ENCODE results near the gene LRRC8D. TPM values are rescaled to one million over a fixed set of nuclear protein-coding genes. Genes with fewer than 3 reads are reported as not detected.

LRRC8D gene
- total and polyA plus RNA-seq, 9 of the 15 experiments (the other 6 are each of a cell fraction or from before 2014, with no cell fraction given), result 3.4 to 53.9 (median 15.9) TPM

- Histone ChIP-seq H2AFZ (ENCODE audit: low read depth, low read length) (no peak overlapping the region), H3K27me3 (ENCODE audit: control insufficient read depth in 2 of 2, insufficient read depth in 2 of 2, low read length in 2 of 2) (no peaks in the 10 kb centered on the region), H3K79me2 (ENCODE audit: control insufficient read depth, insufficient read depth, low read length) (peaks cover 81% of the 10 kb centered on the region), H3K9ac (ENCODE audit: insufficient read depth in 1 of 2, low read depth in 2 of 2, low read length in 2 of 2) (peak overlapping the region; percentile 8 to 21; a peak in 1 of 4 replicates), H3K9me1 (ENCODE audit: control insufficient read depth, insufficient read depth, low read length) (no peaks in the 10 kb centered on the region), H3K4me1 (replicated peaks in 1 of 2; ENCODE audit: control insufficient read depth in 2 of 2, insufficient read depth in 2 of 2, low read length in 2 of 2) (peaks cover 20 to 89% of the 10 kb centered on the region in 2 experiments), H4K20me1 (replicated peaks; ENCODE audit: control insufficient read depth, insufficient read depth, low read length) (no peaks in the 10 kb centered on the region), H3K27ac (ENCODE audit: extremely low read depth, low read depth, low read length) (peak overlapping the region; percentile 74; the same call in 2 of the 3 replicates), H3K9me3 (replicated peaks; ENCODE audit: control insufficient read depth, insufficient read depth, low read depth, low read length) (no peaks in the 10 kb centered on the region), H3K4me2 (ENCODE audit: insufficient read depth, low read length) (no peak overlapping the region), H3K36me3 (ENCODE audit: control insufficient read depth, insufficient read depth, low read length) (peaks cover 9% of the 10 kb centered on the region; the same call in 2 of the 3 replicates), H3K4me3 (no peak overlapping the region)
- POLR2A ChIA-PET, result no interaction called here
- no TSS peak for BruUV-seq (replicated peaks)
- CTCF ChIA-PET (ENCODE audit: low intra/inter-chr PET ratio), result no interaction called here
- ATAC-seq (no peak), DNase-seq (ENCODE audit: extremely low read depth in 1 of 4, low spot score in 3 of 4) (no peak), FAIRE-seq (no peak)
- intact Hi-C loops (cut with micrococcal nuclease) (no loop called here), in situ Hi-C loops (cut with MboI) (no loop called here)
- TF ChIP-seq ARID1B (IDR thresholded peaks at IDR 0.05), result no peak
- TF ChIP-seq KLF1 (tag; IDR thresholded peaks at IDR 0.05), result no peak
- no peak for TF ChIP-seq ZNF395 (CRISPR knock-in tag; IDR thresholded peaks at IDR 0.05)
- TF ChIP-seq, protein P1, sequence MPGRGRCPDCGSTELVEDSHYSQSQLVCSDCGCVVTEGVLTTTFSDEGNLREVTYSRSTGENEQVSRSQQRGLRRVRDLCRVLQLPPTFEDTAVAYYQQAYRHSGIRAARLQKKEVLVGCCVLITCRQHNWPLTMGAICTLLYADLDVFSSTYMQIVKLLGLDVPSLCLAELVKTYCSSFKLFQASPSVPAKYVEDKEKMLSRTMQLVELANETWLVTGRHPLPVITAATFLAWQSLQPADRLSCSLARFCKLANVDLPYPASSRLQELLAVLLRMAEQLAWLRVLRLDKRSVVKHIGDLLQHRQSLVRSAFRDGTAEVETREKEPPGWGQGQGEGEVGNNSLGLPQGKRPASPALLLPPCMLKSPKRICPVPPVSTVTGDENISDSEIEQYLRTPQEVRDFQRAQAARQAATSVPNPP (IDR thresholded peaks at IDR 0.05; ENCODE audit: borderline replicate concordance, insufficient read depth, insufficient read length), result no peak
- TF ChIP-seq CBX2 (IDR thresholded peaks at IDR 0.05; ENCODE audit: insufficient read depth, low read length, poor library complexity, severe bottlenecking), result no peak
- TF ChIP-seq SETDB1 (IDR thresholded peaks at IDR 0.05; ENCODE audit: low read length), result no peak
- TF ChIP-seq RBM17 (IDR thresholded peaks at IDR 0.05; ENCODE audit: borderline replicate concordance, low read depth, low read length), result no peak
- no peak for TF ChIP-seq TCF7 (IDR thresholded peaks at IDR 0.05; ENCODE audit: borderline replicate concordance)
- no peak for TF ChIP-seq CXXC5 (CRISPR knock-in tag; IDR thresholded peaks at IDR 0.05)
- TF ChIP-seq ZHX1 (conservative IDR thresholded peaks at IDR 0.05; ENCODE audit: low read length), result no peak
Measured at GRCh38 chr1:89889323-89889615, 68.4 kb downstream of the LRRC8D start.
